Ascending aorta (tissue), 2 donors: ENCODE measurements around the gene SPSB1. TPM values are rescaled to one million over a fixed set of nuclear protein-coding genes. Genes with fewer than 3 reads are reported as not detected.

Experiments
- DNase-seq, 2 donors: peaks; one replicate each; pipeline ENCODE4 v3.0.0-alpha.2; 2019; ENCODE audit warnings: low spot score in 2 of 2
- H3K27ac ChIP-seq, 2 donors: fragments of 200-600 bp; sonication (generic); one replicate each; pipeline ENCODE4 v1.5.1; 2016 to 2017; ENCODE audit warnings: mild to moderate bottlenecking in 1 of 2
- H3K27me3 ChIP-seq: fragments of 200-600 bp; sonication (generic); one replicate; pipeline ENCODE4 v1.5.1; 2017
- H3K36me3 ChIP-seq, 2 donors: fragments of 200-600 bp; sonication (generic); one replicate each; pipeline ENCODE4 v1.5.1; 2016
- H3K4me1 ChIP-seq, 2 donors: fragments of 200-600 bp; sonication (generic); one replicate each; pipeline ENCODE4 v1.5.1; 2016 to 2017; ENCODE audit warnings: mild to moderate bottlenecking in 1 of 2
- H3K4me3 ChIP-seq, 2 donors: fragments of 200-600 bp; sonication (generic); one replicate each; pipeline ENCODE4 v1.5.1; 2016 to 2017; ENCODE audit warnings: mild to moderate bottlenecking in 1 of 2
- H3K9me3 ChIP-seq, 2 donors: fragments of 200-600 bp; sonication (generic); one replicate each; pipeline ENCODE4 v1.5.1; 2016
- CTCF ChIP-seq, 3 experiments: fragments of 200-600 bp in 2 of 3; fragments of 450-650 bp in 1 of 3; sonication (generic) in 2 of 3; IDR thresholded peaks; one replicate each; pipeline ENCODE4 v1.5.1; 2016 to 2019; ENCODE audit warnings: antibody characterized with exemption in 3 of 3, mild to moderate bottlenecking in 1 of 3, moderate library complexity in 1 of 3
- intact Hi-C: fragments of 100-400 bp; cut with DNase I; formaldehyde crosslinking; loops from one replicate; pipeline ENCODE4 v1.15.1; 2023
- total RNA-seq: library from RNA; depleted of rRNA; stranded (reverse); fragments of >200 nt; gene quantifications from one replicate; pipeline ENCODE4 v1.1.0, GENCODE V29; 2016

Gene SPSB1
- total RNA-seq, 1 donor from 2014 or later, result 64.9 TPM

- TF ChIP-seq CTCF (IDR thresholded peaks at IDR 0.05), result no peak
- Histone ChIP-seq H3K36me3 (peaks cover 22 to 24% of the 10 kb centered on the region in 2 donors), H3K27me3 (no peaks in the 10 kb centered on the region), H3K4me1 (peaks cover 17 to 36% of the 10 kb centered on the region in 2 donors), H3K27ac (peak overlapping the region; percentile 43 to 56), H3K4me3 (no peak overlapping the region), H3K9me3 (no peaks in the 10 kb centered on the region)
- intact Hi-C loops, result no loop called here
- DNase-seq, result no peak
Observed at GRCh38 chr1:9363061-9363471, 70.4 kb downstream of the SPSB1 start.

- peak overlapping the region; percentile 14 to 56 for H3K27ac ChIP-seq
- H3K9me3 ChIP-seq, result no peaks in the 10 kb centered on the region
- H3K27me3 ChIP-seq, result no peaks in the 10 kb centered on the region
- intact Hi-C loops, result no loop called here
- no peak for TF ChIP-seq CTCF (IDR thresholded peaks at IDR 0.05)
- H3K36me3 ChIP-seq, result peaks cover 23 to 30% of the 10 kb centered on the region in 2 donors
- H3K4me3 ChIP-seq, result no peak overlapping the region
- no peak for DNase-seq
- H3K4me1 ChIP-seq, result peaks cover 23 to 48% of the 10 kb centered on the region in 2 donors
Observed at GRCh38 chr1:9366298-9366697, 73.6 kb downstream of the SPSB1 start.

- Histone ChIP-seq H3K9me3 (no peaks in the 10 kb centered on the region), H3K4me1 (peaks cover 21 to 44% of the 10 kb centered on the region in 2 donors), H3K36me3 (peaks cover 23 to 30% of the 10 kb centered on the region in 2 donors), H3K27ac (peak overlapping the region; percentile 14 to 56), H3K27me3 (no peaks in the 10 kb centered on the region), H3K4me3 (no peak overlapping the region)
- DNase-seq, result no peak
- no peak for TF ChIP-seq CTCF (IDR thresholded peaks at IDR 0.05)
- intact Hi-C loops, result no loop called here
Observed at GRCh38 chr1:9366943-9367780, 74.5 kb downstream of the SPSB1 start.

GRCh38 chr1:9367806-9368205 lies 75.1 kb downstream of the SPSB1 start:
- peaks cover 23 to 30% of the 10 kb centered on the region in 2 donors for H3K36me3 ChIP-seq
- no peak overlapping the region for H3K4me3 ChIP-seq
- no peak for DNase-seq
- H3K9me3 ChIP-seq, result no peaks in the 10 kb centered on the region
- peak overlapping the region; percentile 33 to 96 for H3K27ac ChIP-seq
- peaks cover 22 to 44% of the 10 kb centered on the region in 2 donors for H3K4me1 ChIP-seq
- no peaks in the 10 kb centered on the region for H3K27me3 ChIP-seq
- no peak for TF ChIP-seq CTCF (IDR thresholded peaks at IDR 0.05)
- intact Hi-C loops, result no loop called here

GRCh38 chr1:9368356-9368755 lies 75.7 kb downstream of the SPSB1 start:
- no peak for TF ChIP-seq CTCF (IDR thresholded peaks at IDR 0.05)
- DNase-seq, result no peak
- no peak overlapping the region for H3K4me3 ChIP-seq
- peaks cover 23 to 30% of the 10 kb centered on the region in 2 donors for H3K36me3 ChIP-seq
- no peaks in the 10 kb centered on the region for H3K9me3 ChIP-seq
- intact Hi-C loops, result no loop called here
- peak overlapping the region; percentile 33 to 96 for H3K27ac ChIP-seq
- peaks cover 24 to 44% of the 10 kb centered on the region in 2 donors for H3K4me1 ChIP-seq
- no peaks in the 10 kb centered on the region for H3K27me3 ChIP-seq
